Suppressor macrophage treated with lipopolysaccharide for 4 hours (primary cell): Measurements from ENCODE around the gene DST.

Source experiments
- DNase-seq: peaks from one replicate; pipeline ENCODE4 v3.0.0-alpha.2; 2020

DST gene

GRCh38 chr6:56534680-56535419 lies 107.8 kb downstream of the DST start:
- no peak for DNase-seq

DNA sequence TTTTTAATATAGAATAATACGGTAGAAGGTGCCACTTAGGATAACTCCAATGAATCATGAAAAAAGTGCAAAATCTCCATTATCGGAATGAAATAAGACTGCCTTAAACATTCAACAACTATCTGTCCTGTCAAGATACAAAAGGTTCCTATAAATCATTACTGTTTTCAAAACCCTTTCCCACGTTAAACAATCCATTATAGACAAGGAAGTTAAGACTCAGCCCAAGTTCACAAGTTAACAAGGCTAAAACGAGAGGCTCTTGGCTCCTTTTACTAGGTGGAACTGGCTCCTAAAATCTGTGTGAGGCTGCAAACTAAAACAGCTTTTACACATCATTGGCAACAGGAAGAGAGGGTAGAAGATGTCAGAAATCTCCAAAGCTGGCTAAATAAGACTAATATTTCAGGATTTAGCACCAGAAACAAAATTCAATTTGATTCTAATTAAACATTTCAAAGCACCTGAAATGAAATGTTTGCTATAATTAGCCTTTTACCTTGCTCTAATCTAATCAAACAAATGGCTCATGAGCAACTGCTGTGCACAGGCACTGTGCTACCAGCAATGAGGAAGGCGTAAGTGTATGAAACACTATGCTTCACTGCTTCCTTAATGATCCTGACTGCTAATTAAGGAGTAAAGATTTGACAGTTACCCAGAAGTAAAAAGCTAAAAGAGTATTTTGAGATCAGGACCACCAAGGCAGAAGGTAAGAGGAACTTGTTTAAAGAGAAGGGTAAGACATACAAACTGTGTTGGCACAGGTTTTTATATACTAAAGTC lies 109.7 kb downstream of the DST start:
- DNase-seq: no peak

GRCh38 chr6:56531839-56532595 lies 110.7 kb downstream of the DST start:
- DNase-seq: no peak

DNA sequence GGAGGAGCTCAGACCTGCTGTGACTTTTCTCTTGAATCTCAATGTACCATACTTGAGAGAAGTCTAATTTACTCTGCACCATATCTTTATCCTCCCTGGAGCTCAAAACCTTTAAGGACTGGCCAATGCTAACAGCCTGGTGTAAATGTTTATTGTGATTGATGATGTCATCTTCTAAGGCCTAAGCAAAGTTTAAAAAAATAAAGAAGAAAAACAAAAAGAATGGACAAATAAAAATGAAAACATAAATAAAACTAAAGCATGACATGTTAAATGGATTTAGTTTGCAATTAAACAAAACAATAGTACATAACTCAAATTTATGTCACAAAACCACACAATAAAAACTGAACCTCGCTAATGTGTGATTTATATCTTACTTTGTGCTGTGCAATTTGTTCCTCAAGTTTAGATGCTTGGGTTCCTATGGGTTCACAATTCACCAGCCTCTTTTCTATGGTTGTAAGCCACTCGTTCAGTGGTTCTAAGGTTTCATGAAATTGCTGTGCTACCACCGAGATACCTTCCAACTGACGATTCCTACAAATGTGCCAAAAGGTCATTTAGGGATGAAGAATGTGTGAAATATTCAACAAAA lies 113.0 kb downstream of the DST start:
- no peak for DNase-seq

DNA sequence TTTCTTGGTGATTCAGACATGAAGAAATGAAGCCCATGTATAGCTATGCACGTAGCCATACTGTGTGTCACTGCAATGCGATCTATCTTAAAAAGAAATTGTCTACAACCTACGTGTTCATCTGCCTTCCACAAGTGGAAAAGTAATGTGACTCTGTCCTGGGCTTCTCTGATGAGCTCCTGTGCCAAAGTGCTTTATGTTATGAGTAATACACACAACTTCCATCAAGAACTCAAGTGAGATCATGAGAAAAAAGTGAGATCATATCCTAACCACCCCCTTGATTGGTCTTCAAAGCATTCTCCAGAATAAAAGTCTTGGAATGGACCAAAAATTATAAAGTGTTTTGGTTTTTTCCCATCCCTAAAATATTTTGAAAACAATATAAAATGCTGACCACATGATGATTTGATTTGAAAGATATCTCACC lies 114.3 kb downstream of the DST start:
- no peak for DNase-seq

GRCh38 chr6:56527934-56528333 lies 114.8 kb downstream of the DST start:
- DNase-seq: no peak

DNA sequence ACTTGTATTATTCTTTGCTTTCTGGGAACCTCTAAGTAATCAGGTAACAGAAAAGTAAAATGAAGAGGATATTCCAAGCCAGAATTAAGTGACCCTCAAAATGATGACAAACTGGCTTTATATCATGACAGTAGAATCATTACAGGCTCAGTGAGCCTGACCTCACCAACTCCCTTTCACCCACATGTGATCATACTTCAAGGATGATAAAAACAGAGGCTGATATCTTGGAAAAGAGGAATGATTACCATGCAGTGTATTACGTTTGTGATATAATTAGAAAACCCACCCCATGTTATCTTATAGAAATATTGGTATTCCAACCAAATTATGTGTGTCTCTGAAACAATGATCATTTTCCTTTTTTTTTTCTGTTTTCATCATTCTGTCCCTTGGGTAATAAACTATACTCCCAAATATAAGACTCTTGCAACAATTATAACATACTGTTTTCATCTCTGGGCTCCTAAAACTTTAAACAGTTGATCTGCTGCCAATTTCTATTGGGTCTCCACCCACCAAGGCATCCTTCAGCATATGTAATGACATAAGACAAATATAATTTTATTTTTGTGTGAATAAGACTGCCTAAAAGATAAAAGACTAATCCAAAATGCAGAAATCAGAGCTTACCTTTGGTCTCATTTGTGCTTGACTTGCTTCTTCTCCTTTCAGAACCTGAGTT lies 115.7 kb downstream of the DST start:
- DNase-seq: no peak

GRCh38 chr6:56525974-56526789 lies 116.5 kb downstream of the DST start:
- no peak for DNase-seq

- no peak for DNase-seq
Observed at GRCh38 chr6:56524891-56525703, 117.6 kb downstream of the DST start.

- DNase-seq: no peak
Observed at GRCh38 chr6:56522495-56523270, 120.0 kb downstream of the DST start.

DNA sequence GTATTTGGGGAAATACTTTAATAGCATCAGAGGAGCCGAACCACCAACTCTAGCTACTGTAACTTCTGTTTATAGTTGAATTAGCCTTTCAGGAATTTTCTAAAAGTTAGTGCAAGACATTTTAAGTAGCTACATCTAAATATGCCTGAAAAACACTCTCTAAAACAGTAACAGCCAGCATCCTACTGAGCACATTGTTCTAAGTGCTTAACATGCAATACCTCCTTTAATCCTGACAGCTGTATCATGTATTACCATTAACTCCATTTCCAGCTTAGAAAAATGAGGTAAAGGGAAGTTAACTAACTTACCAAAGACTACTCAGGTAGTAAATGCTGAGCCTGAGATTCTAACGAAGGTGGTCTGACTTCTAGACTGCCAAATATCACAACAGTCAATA lies 120.7 kb downstream of the DST start:
- no peak for DNase-seq

GRCh38 chr6:56521454-56521853 lies 121.2 kb downstream of the DST start:
- DNase-seq: no peak

DNA sequence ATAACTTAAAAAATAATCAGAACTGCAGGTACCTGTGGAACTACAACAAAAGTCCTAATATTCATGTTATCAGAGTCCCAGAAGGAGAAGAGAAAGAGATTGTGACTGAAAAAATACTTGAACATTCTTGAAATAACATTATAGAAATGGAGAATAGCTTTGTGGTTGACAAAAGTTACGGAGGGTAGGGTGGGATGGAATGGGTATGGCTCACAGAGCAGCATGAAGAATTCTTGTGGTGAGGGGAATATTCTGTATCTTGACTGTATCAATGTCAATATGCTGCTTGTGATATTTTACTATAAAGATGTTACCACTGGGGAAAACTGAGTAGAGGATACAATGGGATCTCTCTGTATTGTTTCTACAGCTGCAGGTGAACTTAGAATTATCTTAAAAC lies 122.5 kb downstream of the DST start:
- no peak for DNase-seq

- no peak for DNase-seq
Observed at GRCh38 chr6:56518995-56519767, 123.5 kb downstream of the DST start.

GRCh38 chr6:56517155-56517745 lies 125.4 kb downstream of the DST start:
- no peak for DNase-seq

GRCh38 chr6:56516003-56516402 lies 126.7 kb downstream of the DST start:
- no peak for DNase-seq

- DNase-seq: no peak
Observed at GRCh38 chr6:56515081-56515905, 127.4 kb downstream of the DST start.

- no peak for DNase-seq
Observed at GRCh38 chr6:56514395-56514794, 128.3 kb downstream of the DST start.
